ENCODE results near the gene TXNIP.

The TXNIP gene

DNA sequence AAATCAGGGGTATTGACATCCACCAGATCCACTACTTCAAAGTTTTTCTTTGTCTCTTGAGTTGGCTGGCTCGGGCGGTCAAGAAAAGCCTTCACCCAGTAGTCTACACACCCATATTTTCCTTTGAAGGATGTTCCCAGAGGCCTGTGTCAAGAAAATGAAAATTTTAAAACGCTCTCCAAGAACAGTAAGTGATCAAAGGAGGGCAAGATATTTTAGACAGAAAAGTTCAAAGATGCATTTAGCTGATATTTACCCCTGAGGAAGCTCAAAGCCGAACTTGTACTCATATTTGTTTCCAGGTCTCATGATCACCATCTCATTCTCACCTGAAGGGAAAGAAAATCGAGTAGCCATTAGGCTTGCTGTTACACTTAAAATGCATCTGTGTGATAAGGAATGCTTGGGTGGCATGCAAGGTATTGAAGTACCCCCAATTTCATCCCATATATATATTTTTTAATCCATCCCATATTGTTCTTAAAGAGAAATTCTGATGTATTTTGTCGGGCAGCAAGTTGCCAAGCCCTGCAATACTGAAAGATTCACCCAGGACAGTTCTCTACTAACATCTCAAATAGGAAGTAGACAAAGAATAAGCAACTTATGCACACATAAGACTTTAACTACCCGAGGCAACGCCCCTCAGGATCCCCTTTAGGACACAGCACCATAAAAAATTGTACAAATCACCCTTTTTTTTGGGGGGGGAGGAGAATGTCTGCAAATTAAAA is 1.1 kb downstream of the TXNIP start:
- Mint-ChIP-seq H3K36me3 (ENCODE audit: low read depth) (peaks cover 43% of the 10 kb centered on the region), H3K9me3 (no peaks in the 10 kb centered on the region), H3K27me3 (no peaks in the 10 kb centered on the region), H3K4me3 (peak overlapping the region; percentile 85), H3K4me1 (peaks cover 74% of the 10 kb centered on the region), H3K27ac (peak overlapping the region; percentile 91)
- DNase-seq (no peak), ATAC-seq (no peak)

DNA sequence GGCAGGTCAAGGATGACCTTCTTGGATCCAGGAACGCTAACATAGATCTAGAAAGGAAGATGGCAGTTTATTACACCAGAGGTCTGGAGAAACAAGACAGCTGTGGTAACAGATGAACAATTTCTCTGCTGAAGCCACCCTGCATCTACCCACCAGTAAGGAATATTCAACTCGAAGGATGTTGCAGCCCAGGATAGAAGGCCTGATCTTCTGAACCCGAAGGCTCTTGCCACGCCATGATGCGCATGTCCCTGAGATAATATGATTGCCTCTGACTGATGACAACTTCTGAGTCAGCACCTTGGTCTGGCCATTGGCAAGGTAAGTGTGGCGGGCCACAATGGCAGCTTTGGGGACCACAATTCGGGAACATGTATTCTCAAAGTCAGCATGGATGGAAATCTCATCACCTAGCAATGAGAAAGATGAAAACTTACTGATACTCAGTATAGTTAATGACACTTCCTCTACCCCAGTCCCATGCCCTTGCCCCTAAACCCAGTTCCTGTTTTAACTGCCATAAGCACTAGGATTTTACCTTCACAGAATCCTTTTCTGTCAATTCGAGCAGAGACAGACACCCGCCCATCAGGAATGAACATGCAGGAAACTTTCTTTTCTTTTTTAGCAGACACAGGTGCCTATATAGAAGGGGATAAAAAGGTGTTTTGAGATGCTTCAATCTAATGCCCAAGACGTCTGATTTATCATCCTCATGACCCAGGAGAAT is 1.8 kb downstream of the TXNIP start:
- H3K9me3 Mint-ChIP-seq, result no peaks in the 10 kb centered on the region
- peaks cover 43% of the 10 kb centered on the region for H3K36me3 Mint-ChIP-seq (ENCODE audit: low read depth)
- ATAC-seq (peak; percentile 31), DNase-seq (peak; percentile 62)
- peak overlapping the region; percentile 85 for H3K4me3 Mint-ChIP-seq
- no peaks in the 10 kb centered on the region for H3K27me3 Mint-ChIP-seq
- peak overlapping the region; percentile 91 for H3K27ac Mint-ChIP-seq
- peaks cover 71% of the 10 kb centered on the region for H3K4me1 Mint-ChIP-seq

DNA sequence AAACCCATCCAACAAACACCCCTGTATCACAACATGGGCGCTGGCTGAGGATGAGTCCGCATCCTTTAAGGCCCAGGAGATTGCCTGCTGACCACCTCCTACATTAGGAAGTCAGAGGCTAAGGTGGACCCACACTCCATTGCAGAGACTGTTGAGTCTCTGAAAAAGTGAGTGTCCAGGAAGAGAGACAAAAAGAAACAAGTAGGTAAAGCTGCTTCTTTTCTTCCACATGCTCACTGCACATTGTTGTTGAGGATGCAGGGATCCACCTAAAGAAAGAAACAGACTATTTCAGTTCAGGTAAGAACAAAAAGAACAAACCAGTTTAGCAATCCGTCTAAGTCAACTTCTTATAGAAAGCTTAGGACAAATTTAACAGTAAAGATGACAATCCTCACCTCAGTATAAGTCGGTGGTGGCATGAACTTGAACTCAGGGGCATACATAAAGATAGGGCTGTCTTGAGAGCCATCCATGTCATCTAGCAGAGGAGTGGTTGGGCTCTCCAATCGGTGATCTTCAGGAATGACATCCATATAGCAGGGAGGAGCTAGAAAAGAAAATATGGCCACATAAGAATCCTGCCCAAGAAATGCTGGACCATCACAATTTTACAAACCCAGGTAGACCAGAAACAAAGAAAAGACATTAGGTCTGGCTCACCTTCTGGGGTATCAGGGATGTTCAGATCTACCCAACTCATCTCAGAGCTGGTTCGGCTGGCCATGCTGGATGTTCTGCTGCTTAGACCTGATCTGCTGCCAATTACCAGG is 2.6 kb downstream of the TXNIP start:
- DNase-seq (no peak), ATAC-seq (no peak)
- Mint-ChIP-seq H3K27me3 (no peaks in the 10 kb centered on the region), H3K4me3 (peak overlapping the region; percentile 85), H3K36me3 (ENCODE audit: low read depth) (peaks cover 43% of the 10 kb centered on the region), H3K27ac (peak overlapping the region; percentile 91), H3K9me3 (no peaks in the 10 kb centered on the region), H3K4me1 (peaks cover 65% of the 10 kb centered on the region)

DNA sequence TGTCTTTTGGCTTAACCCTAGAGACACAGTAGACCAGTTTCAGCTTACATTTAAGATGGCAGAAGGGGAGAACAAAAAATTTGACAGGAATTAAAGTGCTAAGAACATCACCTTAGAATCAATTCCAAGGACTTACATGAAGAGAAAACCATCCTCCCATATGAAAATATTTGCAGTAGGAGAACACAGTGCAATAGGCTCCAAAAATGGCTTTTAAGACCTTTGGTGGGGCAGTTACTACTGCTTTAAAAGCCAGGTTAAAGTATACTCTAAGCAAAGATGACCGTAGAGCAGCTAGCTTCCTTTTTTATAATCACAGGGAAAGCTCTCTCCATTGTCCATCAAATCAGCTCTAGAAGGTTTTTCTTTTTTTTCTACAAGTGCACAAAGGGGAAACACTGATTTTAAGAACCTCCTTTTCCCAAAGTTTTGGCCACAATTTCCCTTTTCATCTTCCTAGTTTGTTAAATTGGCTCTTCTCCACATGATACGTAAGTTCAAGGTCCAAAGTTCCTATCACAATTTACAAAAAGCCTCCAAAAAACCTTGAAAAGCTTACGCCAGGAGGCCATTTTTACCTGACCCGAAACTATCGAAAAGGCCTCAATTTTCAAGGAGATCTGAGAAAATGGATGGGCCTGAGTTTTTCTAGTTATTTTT is 3.3 kb downstream of the TXNIP start:
- H3K27me3 Mint-ChIP-seq, result no peaks in the 10 kb centered on the region
- peaks cover 63% of the 10 kb centered on the region for H3K4me1 Mint-ChIP-seq
- peaks cover 43% of the 10 kb centered on the region for H3K36me3 Mint-ChIP-seq (ENCODE audit: low read depth)

DNA sequence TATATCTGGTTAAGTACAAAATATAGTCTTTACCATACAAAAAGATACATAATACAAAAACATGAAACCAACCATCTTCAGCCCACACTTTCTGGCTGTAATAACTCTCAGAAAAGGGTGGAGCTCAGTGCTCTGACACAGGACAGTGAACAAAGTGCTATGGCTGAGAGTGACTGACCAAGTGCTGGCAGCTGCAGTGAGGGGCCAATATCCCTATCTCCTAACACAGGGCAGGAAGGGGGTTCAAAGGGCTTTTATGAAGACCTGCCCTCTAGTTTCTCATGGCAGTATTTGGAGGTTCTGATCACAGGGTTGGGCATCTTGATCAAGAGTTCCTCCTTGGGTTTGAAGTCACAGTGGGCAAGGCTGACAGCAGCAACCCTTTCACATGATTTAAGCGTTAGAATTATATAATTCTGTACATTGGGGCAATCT is 3.9 kb downstream of the TXNIP start:
- Mint-ChIP-seq H3K9me3 (no peaks in the 10 kb centered on the region), H3K4me1 (peaks cover 63% of the 10 kb centered on the region), H3K27me3 (no peaks in the 10 kb centered on the region), H3K27ac (peak overlapping the region; percentile 91), H3K4me3 (peak overlapping the region; percentile 85), H3K36me3 (ENCODE audit: low read depth) (peaks cover 43% of the 10 kb centered on the region)
- no peak for ATAC-seq
- no peak for DNase-seq

More for the DNA sequence above, 3.3 kb downstream of the TXNIP start:
- Mint-ChIP-seq H3K27ac (peak overlapping the region; percentile 91), H3K9me3 (no peaks in the 10 kb centered on the region), H3K4me3 (peak overlapping the region; percentile 85)
- DNase-seq (no peak), ATAC-seq (no peak)

DNA sequence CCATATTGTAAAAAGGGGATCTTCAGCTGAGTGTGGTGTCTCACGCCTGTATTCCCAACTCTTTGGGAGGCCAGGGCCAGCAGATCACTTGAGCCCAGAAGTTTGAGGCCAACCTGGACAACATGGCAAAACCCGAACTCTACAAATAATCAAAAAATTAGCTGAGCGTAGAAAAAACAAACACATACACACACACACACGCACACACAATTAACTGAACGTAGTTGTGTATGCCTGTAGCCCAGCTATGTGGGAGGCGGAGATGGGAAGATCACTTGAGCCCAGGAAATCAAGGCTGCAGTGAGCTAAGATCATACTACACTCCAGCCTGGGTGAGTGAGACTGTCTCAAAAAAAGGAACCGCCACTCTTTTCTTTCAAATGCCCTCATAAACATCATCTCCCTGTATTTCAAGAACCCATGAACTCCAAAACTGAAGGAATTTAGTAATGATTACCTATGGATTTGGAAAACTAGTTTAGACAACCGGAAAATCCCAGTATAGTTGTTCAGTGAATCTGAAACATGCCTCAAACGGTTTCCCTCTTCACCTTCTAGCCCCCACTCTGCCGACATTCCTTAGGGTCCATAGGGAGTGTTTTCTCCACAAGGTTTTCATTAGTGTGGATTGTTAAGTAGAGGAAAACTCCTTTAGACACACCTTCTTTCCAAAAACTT is 4.5 kb downstream of the TXNIP start:
- no peak overlapping the region for H3K4me3 Mint-ChIP-seq
- H3K36me3 Mint-ChIP-seq (ENCODE audit: low read depth), result peaks cover 43% of the 10 kb centered on the region
- DNase-seq, result no peak
- peaks cover 60% of the 10 kb centered on the region for H3K4me1 Mint-ChIP-seq
- H3K27me3 Mint-ChIP-seq, result no peaks in the 10 kb centered on the region
- ATAC-seq, result no peak
- no peaks in the 10 kb centered on the region for H3K9me3 Mint-ChIP-seq
- H3K27ac Mint-ChIP-seq, result no peak overlapping the region

DNA sequence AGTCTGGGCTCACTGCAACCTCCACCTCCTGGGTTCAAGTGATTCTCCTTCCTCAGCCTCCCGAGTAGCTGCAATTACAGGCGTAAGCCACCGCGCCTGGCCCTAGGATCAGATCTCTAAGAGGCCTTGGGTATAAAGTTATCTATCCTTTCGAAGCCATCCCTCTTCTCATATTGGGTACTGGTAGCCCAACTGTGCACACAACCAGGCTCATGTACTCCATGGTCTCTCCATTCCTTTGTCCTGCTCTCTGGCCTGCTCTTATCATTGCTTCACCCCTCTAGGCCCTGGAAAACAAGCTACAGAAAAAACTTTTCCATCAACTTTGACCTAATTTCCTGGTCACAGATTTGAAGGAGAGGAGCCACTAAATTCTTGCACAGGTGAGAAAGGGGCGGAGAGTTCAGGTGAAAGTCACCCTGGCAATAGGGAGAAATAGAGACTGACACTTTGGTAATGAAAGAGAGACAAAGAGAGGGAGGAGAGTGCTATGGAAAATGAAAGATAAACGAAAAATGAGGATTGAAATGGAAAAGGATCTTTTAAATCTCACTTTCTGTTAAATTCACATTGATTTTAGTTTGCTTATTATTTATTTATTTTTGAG is 6.0 kb downstream of the TXNIP start:
- H3K36me3 Mint-ChIP-seq (ENCODE audit: low read depth), result peaks cover 34% of the 10 kb centered on the region
- peak overlapping the region; percentile 34 for H3K27ac Mint-ChIP-seq
- ATAC-seq (no peak), DNase-seq (no peak)
- no peaks in the 10 kb centered on the region for H3K27me3 Mint-ChIP-seq
- no peak overlapping the region for H3K4me3 Mint-ChIP-seq
- H3K4me1 Mint-ChIP-seq, result peaks cover 69% of the 10 kb centered on the region
- H3K9me3 Mint-ChIP-seq, result no peaks in the 10 kb centered on the region

DNA sequence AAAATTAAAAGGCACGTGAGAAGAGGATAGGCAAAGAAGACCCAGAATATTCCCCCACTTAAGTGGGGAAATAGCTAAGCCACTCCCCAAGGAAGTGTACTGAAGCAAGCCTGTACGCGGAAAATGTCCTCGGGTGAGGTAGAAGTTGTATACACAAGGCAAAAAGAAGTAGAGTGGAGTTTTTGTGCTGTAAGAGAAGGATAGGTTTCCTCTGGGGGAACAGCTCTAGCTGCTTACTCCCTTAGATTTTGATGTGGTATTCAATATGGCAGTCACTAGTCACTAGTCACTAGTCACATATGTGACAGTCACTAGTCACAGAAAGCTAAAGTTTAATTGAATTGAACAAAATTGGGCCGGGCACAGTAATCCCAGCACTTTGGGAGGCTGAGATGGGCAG is 7.6 kb downstream of the TXNIP start:
- Mint-ChIP-seq H3K4me3 (no peak overlapping the region), H3K9me3 (no peaks in the 10 kb centered on the region), H3K27ac (peak overlapping the region; percentile 67), H3K4me1 (peaks cover 70% of the 10 kb centered on the region), H3K27me3 (no peaks in the 10 kb centered on the region), H3K36me3 (ENCODE audit: low read depth) (peaks cover 19% of the 10 kb centered on the region)
- ATAC-seq (peak; percentile 37), DNase-seq (no peak)

DNA sequence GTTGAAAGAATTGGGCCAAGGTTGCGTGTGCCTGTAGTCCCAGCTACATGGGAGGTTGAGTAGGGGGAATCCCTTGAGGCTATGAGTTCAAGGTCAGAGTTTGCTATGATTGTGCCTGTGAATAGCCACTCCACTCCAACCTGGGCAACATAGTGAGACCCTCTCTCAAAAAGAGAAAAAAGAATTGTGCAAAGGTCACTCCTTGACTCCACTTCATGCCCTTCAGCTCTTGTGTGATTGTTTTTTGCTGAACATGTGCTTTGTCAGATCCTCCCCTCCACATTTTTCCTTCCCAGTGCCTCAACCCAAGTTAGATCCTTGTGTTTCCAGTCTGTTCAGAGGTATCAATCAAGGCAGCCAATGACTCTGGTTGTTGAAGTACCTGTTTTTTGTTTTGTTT is 8.5 kb downstream of the TXNIP start:
- DNase-seq, result no peak

DNA sequence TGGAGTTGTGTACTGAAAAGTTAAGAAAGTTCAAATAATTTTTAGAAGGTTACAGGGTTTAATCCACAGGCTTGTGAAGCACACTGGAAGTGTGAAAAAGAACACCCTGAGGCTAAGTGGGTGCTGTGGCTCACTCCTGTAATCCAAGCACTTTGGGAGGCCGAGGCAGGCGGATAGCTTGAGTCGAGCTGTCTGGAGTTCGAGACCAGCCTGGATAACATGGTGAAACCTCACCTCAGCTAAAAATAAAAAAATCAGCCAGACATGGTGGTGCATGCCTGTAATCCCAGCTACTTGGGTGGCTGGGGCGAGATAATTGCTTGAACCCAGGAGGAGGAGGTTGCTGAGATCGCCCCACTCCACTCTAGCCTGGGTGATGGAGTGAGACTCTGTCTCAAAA is 9.8 kb downstream of the TXNIP start:
- no peak for DNase-seq
- H3K27me3 Mint-ChIP-seq, result no peaks in the 10 kb centered on the region
- peaks cover 48% of the 10 kb centered on the region for H3K4me1 Mint-ChIP-seq
- no peak for ATAC-seq
- H3K36me3 Mint-ChIP-seq (ENCODE audit: low read depth), result no peaks in the 10 kb centered on the region
- H3K9me3 Mint-ChIP-seq, result no peaks in the 10 kb centered on the region
- no peak overlapping the region for H3K4me3 Mint-ChIP-seq
- H3K27ac Mint-ChIP-seq, result no peak overlapping the region

More for the DNA sequence above, 8.5 kb downstream of the TXNIP start:
- Mint-ChIP-seq H3K27ac (peak overlapping the region; percentile 53), H3K4me3 (no peak overlapping the region), H3K36me3 (ENCODE audit: low read depth) (peaks cover 10% of the 10 kb centered on the region), H3K27me3 (no peaks in the 10 kb centered on the region), H3K4me1 (peaks cover 62% of the 10 kb centered on the region), H3K9me3 (no peaks in the 10 kb centered on the region)
- ATAC-seq, result no peak

DNA sequence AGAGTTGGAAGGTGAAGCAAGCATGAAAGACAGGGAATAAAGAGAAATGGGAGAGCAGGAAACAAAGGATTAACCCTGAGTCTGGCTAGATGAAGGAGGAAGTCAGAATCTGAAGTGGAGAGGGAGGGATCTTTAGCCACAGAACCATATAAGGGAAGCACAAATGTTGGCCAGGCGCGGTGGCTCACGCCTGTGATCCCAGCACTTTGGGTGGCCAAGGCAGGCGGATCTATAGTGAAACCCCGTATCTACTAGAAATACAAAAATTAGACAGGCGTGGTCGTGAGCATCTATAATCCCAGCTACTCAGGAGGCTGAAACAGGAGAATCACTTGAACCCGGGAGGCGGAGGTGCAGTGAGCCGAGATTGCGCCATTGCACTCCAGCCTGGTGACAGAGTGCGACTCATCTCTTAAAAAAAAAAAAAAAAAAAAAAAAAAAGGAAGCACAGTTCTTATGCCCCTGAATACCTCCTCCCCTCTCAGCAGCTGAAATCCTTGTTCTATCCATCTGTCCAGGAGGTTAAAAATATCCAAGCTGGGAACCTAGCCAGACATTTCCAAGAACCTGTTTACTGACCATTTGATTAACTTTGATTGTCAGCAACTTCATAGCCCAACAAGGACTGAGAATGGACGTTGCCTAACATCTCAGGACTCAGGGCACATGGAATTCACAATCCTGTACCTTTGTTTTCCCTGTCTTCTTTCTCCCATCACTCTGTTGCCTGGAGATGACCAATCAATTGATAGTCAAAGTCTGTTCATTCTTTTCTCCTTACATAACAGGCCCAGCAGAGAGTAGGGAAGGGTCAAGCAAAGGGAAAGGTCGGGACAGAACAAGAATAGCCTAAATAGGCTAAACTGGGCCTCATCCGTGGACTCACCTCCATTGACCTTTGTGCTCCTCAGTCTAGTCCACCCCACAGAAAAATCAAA is 10.6 kb downstream of the TXNIP start:
- Mint-ChIP-seq H3K27ac (peak overlapping the region; percentile 44), H3K4me3 (peak overlapping the region; percentile 16), H3K36me3 (ENCODE audit: low read depth) (no peaks in the 10 kb centered on the region), H3K9me3 (no peaks in the 10 kb centered on the region), H3K4me1 (peaks cover 43% of the 10 kb centered on the region), H3K27me3 (no peaks in the 10 kb centered on the region)
- ATAC-seq (no peak), DNase-seq (no peak)

DNA sequence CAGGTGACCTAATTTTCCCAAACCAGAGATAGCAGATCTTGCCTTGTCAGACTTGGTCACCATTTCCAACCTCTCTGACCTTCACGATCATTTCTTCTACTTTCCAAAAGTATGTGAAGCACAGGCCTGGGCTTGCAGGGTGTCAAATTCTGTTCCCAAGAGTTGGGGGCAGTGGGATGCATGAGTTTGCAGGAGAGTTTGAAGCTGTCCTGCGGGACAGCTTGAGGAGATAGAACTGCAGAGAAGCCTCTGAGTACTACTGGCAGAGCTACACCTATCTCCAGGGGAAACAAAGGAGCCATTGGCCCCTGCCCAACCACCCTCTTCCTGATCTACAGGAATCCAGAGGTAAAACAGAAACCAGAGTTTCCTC is 11.3 kb downstream of the TXNIP start:
- ATAC-seq, result no peak
- Mint-ChIP-seq H3K36me3 (ENCODE audit: low read depth) (no peaks in the 10 kb centered on the region), H3K9me3 (no peaks in the 10 kb centered on the region), H3K27ac (peak overlapping the region; percentile 44), H3K4me3 (peak overlapping the region; percentile 16), H3K27me3 (no peaks in the 10 kb centered on the region), H3K4me1 (peaks cover 37% of the 10 kb centered on the region)
- no peak for DNase-seq
